Activated CD4-positive, alpha-beta memory T cell treated with anti-CD3 and anti-CD28 coated beads, Interleukin-2, amount 10 ng/mL, durations not matched to agents 7 days and 5 days (primary cell): ENCODE results near the gene DCUN1D3. TPM values are rescaled to one million over a fixed set of nuclear protein-coding genes. Genes with fewer than 3 reads are reported as not detected.
"Not testable (repeated sequence)": the region's sequence is repeated elsewhere in the genome, so short reads cannot be mapped to it uniquely, and the experiment has no call there.

Experiments
- CTCF ChIA-PET: fragments of 350-600 bp; sonication (Branson Sonifier 250); formaldehyde crosslinking; loops from one replicate; lab custom pipeline; 2021; ENCODE audit warnings: antibody characterized with exemption, inconsistent platforms; lab: Charles Lee
- POLR2A ChIA-PET: fragments of 350-600 bp; sonication (Branson Sonifier 250); formaldehyde crosslinking; loops from one replicate; lab custom pipeline; 2021; ENCODE audit warnings: antibody characterized with exemption; lab: Charles Lee
- DNase-seq: peaks from one replicate; pipeline ENCODE4 v3.0.0-alpha.2; 2020
- H3K27ac Mint-ChIP-seq: one replicate; pipeline ENCODE4 v1.8.0; 2021; ENCODE audit warnings: mild to moderate bottlenecking, mixed read lengths
- H3K27me3 Mint-ChIP-seq: one replicate; pipeline ENCODE4 v1.8.0; 2021; ENCODE audit warnings: mixed read lengths
- H3K36me3 Mint-ChIP-seq: one replicate; pipeline ENCODE4 v1.8.0; 2021; ENCODE audit warnings: low read depth, mixed read lengths
- H3K4me1 Mint-ChIP-seq: one replicate; pipeline ENCODE4 v1.8.0; 2021; ENCODE audit warnings: mixed read lengths
- H3K4me3 Mint-ChIP-seq: one replicate; pipeline ENCODE4 v1.8.0; 2021; ENCODE audit warnings: mild to moderate bottlenecking, mixed read lengths
- H3K9me3 Mint-ChIP-seq: one replicate; pipeline ENCODE4 v1.8.0; 2021; ENCODE audit warnings: mixed read lengths
- total RNA-seq, 2 experiments: library from RNA; stranded (reverse); gene quantifications; one replicate each; pipeline ENCODE4 v1.2.3, GENCODE V29; 2021

Gene DCUN1D3
- total RNA-seq, 2 experiments from 2014 or later, result 20.7 to 21.6 TPM

- H3K27ac Mint-ChIP-seq, result no peak overlapping the region
- no peak for DNase-seq
- no peaks in the 10 kb centered on the region for H3K9me3 Mint-ChIP-seq
- no peak overlapping the region for H3K4me3 Mint-ChIP-seq
- no peaks in the 10 kb centered on the region for H3K27me3 Mint-ChIP-seq
- peaks cover 62% of the 10 kb centered on the region for H3K36me3 Mint-ChIP-seq
- POLR2A ChIA-PET, result interaction anchor here (1.5 to 4.3 kb wide), 2 partner anchors 14 to 32 kb away, joined by 4 to 28 read pairs; partner anchors contain the start of genes DCUN1D3 and LYRM1
- H3K4me1 Mint-ChIP-seq, result peaks cover 75% of the 10 kb centered on the region
- CTCF ChIA-PET, result interaction anchor here (1.4 kb wide), 1 partner anchor 17 kb away, joined by 3 read pairs; no protein-coding TSS in a partner anchor
These were observed 32.6 kb downstream of the DCUN1D3 start for GRCh38 chr16:20867585-20867984.

GRCh38 chr16:20866801-20867200 lies 33.4 kb downstream of the DCUN1D3 start:
- Mint-ChIP-seq H3K4me1 (peaks cover 67% of the 10 kb centered on the region), H3K9me3 (no peaks in the 10 kb centered on the region), H3K27ac (peak overlapping the region; percentile 78), H3K27me3 (no peaks in the 10 kb centered on the region), H3K36me3 (peaks cover 64% of the 10 kb centered on the region), H3K4me3 (no peak overlapping the region)
- ChIA-PET POLR2A (interaction anchor here (0.9 to 4.3 kb wide), 5 partner anchors 7 to 33 kb away, joined by 3 to 28 read pairs (median 6); partner anchors contain the start of genes DCUN1D3 and LYRM1), CTCF (interaction anchor here (0.6 to 4.1 kb wide), 4 partner anchors 8 to 1785 kb away, joined by 3 to 32 read pairs (median 6); no protein-coding TSS in a partner anchor)
- no peak for DNase-seq

GRCh38 chr16:20866145-20866772 lies 33.9 kb downstream of the DCUN1D3 start:
- Mint-ChIP-seq H3K4me1 (peaks cover 63% of the 10 kb centered on the region), H3K4me3 (no peak overlapping the region), H3K9me3 (no peaks in the 10 kb centered on the region), H3K36me3 (peaks cover 66% of the 10 kb centered on the region), H3K27me3 (no peaks in the 10 kb centered on the region), H3K27ac (peak overlapping the region; percentile 78)
- POLR2A ChIA-PET, result interaction anchor here (0.7 to 4.3 kb wide), 8 partner anchors 8 to 145 kb away, joined by 3 to 28 read pairs (median 4); partner anchors contain the start of genes DCUN1D3 and LYRM1
- DNase-seq, result no peak
- CTCF ChIA-PET, result interaction anchor here (1.1 to 4.1 kb wide), 7 partner anchors 8 to 291 kb away, joined by 3 to 32 read pairs (median 4); no protein-coding TSS in a partner anchor

GRCh38 chr16:20865420-20866131 lies 34.6 kb downstream of the DCUN1D3 start:
- peak overlapping the region; percentile 78 for H3K27ac Mint-ChIP-seq
- peaks cover 65% of the 10 kb centered on the region for H3K36me3 Mint-ChIP-seq
- ChIA-PET CTCF (interaction anchor here (0.9 to 4.1 kb wide), 8 partner anchors 9 to 292 kb away, joined by 3 to 32 read pairs (median 4); no protein-coding TSS in a partner anchor), POLR2A (interaction anchor here (0.7 to 4.3 kb wide), 8 partner anchors 9 to 145 kb away, joined by 3 to 28 read pairs (median 4); partner anchors contain the start of genes DCUN1D3 and LYRM1)
- no peak overlapping the region for H3K4me3 Mint-ChIP-seq
- H3K4me1 Mint-ChIP-seq, result peaks cover 58% of the 10 kb centered on the region
- no peaks in the 10 kb centered on the region for H3K27me3 Mint-ChIP-seq
- no peak for DNase-seq
- H3K9me3 Mint-ChIP-seq, result no peaks in the 10 kb centered on the region

- not testable (repeated sequence) for H3K4me3 Mint-ChIP-seq, DNase-seq, H3K9me3 Mint-ChIP-seq, H3K27me3 Mint-ChIP-seq, H3K27ac Mint-ChIP-seq
- CTCF ChIA-PET, result interaction anchor here (2.8 to 4.1 kb wide), 2 partner anchors 10 to 14 kb away, joined by 12 to 32 read pairs; no protein-coding TSS in a partner anchor
- POLR2A ChIA-PET, result interaction anchor here (4.3 kb wide), 1 partner anchor 35 kb away, joined by 28 read pairs; the partner anchor contains the start of genes DCUN1D3 and LYRM1
- Mint-ChIP-seq H3K36me3 (peaks cover 76% of the 10 kb centered on the region), H3K4me1 (peaks cover 56% of the 10 kb centered on the region)
These were observed 35.8 kb downstream of the DCUN1D3 start for GRCh38 chr16:20864376-20864775.

GRCh38 chr16:20862162-20862960 lies 37.8 kb downstream of the DCUN1D3 start:
- Mint-ChIP-seq H3K27me3 (no peaks in the 10 kb centered on the region), H3K36me3 (peaks cover 73% of the 10 kb centered on the region), H3K27ac (no peak overlapping the region), H3K4me1 (peaks cover 40% of the 10 kb centered on the region), H3K9me3 (no peaks in the 10 kb centered on the region), H3K4me3 (no peak overlapping the region)
- no peak for DNase-seq
- ChIA-PET POLR2A (no interaction called here), CTCF (interaction anchor here (4.1 kb wide), 1 partner anchor 12 kb away, joined by 32 read pairs; no protein-coding TSS in a partner anchor)

- DNase-seq, H3K27me3 Mint-ChIP-seq, H3K27ac Mint-ChIP-seq, H3K9me3 Mint-ChIP-seq, POLR2A ChIA-PET, H3K4me3 Mint-ChIP-seq, CTCF ChIA-PET: not testable (repeated sequence)
- H3K36me3 Mint-ChIP-seq, result peaks cover 71% of the 10 kb centered on the region
- H3K4me1 Mint-ChIP-seq, result peaks cover 27% of the 10 kb centered on the region
These were observed 39.2 kb downstream of the DCUN1D3 start for GRCh38 chr16:20860995-20861394.

- Mint-ChIP-seq H3K27ac (no peak overlapping the region), H3K36me3 (peaks cover 70% of the 10 kb centered on the region), H3K4me3 (no peak overlapping the region), H3K9me3 (no peaks in the 10 kb centered on the region), H3K4me1 (peaks cover 20% of the 10 kb centered on the region), H3K27me3 (no peaks in the 10 kb centered on the region)
- ChIA-PET CTCF (no interaction called here), POLR2A (no interaction called here)
- DNase-seq, result no peak
These were observed 39.8 kb downstream of the DCUN1D3 start for GRCh38 chr16:20860361-20860760.

- H3K36me3 Mint-ChIP-seq, result peaks cover 72% of the 10 kb centered on the region
- H3K4me3 Mint-ChIP-seq, result no peak overlapping the region
- ChIA-PET POLR2A (interaction anchor here (0.7 kb wide), 1 partner anchor 16 kb away, joined by 3 read pairs; no protein-coding TSS in a partner anchor), CTCF (no interaction called here)
- no peaks in the 10 kb centered on the region for H3K9me3 Mint-ChIP-seq
- H3K27me3 Mint-ChIP-seq, result no peaks in the 10 kb centered on the region
- DNase-seq, result no peak
- H3K4me1 Mint-ChIP-seq, result peaks cover 19% of the 10 kb centered on the region
- no peak overlapping the region for H3K27ac Mint-ChIP-seq
These were observed 40.5 kb downstream of the DCUN1D3 start for GRCh38 chr16:20859699-20860098.

- Mint-ChIP-seq H3K9me3 (no peaks in the 10 kb centered on the region), H3K4me1 (peaks cover 14% of the 10 kb centered on the region), H3K4me3 (no peak overlapping the region), H3K27ac (no peak overlapping the region), H3K27me3 (no peaks in the 10 kb centered on the region), H3K36me3 (peaks cover 68% of the 10 kb centered on the region)
- POLR2A ChIA-PET, result interaction anchor here (0.7 kb wide), 1 partner anchor 16 kb away, joined by 3 read pairs; no protein-coding TSS in a partner anchor
- DNase-seq, result no peak
- CTCF ChIA-PET, result interaction anchor here (0.5 to 0.6 kb wide), 2 partner anchors 16 to 82 kb away, joined by 3 read pairs; no protein-coding TSS in a partner anchor
These were observed 40.9 kb downstream of the DCUN1D3 start for GRCh38 chr16:20859229-20859628.

GRCh38 chr16:20857281-20857680 lies 42.9 kb downstream of the DCUN1D3 start:
- Mint-ChIP-seq H3K9me3 (no peaks in the 10 kb centered on the region), H3K27ac (no peak overlapping the region), H3K4me1 (peaks cover 7% of the 10 kb centered on the region), H3K36me3 (peaks cover 68% of the 10 kb centered on the region), H3K27me3 (no peaks in the 10 kb centered on the region), H3K4me3 (no peak overlapping the region)
- CTCF ChIA-PET, result interaction anchor here (1.6 kb wide), 1 partner anchor 9 kb away, joined by 6 read pairs; no protein-coding TSS in a partner anchor
- POLR2A ChIA-PET, result interaction anchor here (1.0 kb wide), 1 partner anchor 25 kb away, joined by 4 read pairs; no protein-coding TSS in a partner anchor
- no peak for DNase-seq

GRCh38 chr16:20854963-20855362 lies 45.2 kb downstream of the DCUN1D3 start:
- Mint-ChIP-seq H3K9me3 (no peaks in the 10 kb centered on the region), H3K36me3 (peaks cover 57% of the 10 kb centered on the region), H3K4me1 (peaks cover 22% of the 10 kb centered on the region), H3K27ac (no peak overlapping the region), H3K4me3 (no peak overlapping the region), H3K27me3 (no peaks in the 10 kb centered on the region)
- POLR2A ChIA-PET, result no interaction called here
- DNase-seq, result no peak
- CTCF ChIA-PET, result interaction anchor here (1.2 kb wide), 1 partner anchor 226 kb away, joined by 4 read pairs; no protein-coding TSS in a partner anchor
